ENCODE data around the gene NEUROD4. TPM values are rescaled to one million over a fixed set of nuclear protein-coding genes. Genes with fewer than 3 reads are reported as not detected.

The NEUROD4 gene
- total RNA-seq, 1 donor from 2014 or later = not detected

- TF ChIP-seq CTCF (conservative IDR thresholded peaks at IDR 0.05; ENCODE audit: low read depth, low read length) = no peak
- DNase-seq (ENCODE audit: low read depth) = peak; percentile 30
These were observed 4.8 kb downstream of the NEUROD4 start for GRCh38 chr12:55024575-55024974.

GRCh38 chr12:55025508-55025907, 5.7 kb downstream of the NEUROD4 start:
- no peak for DNase-seq (ENCODE audit: low read depth)
- no peak for TF ChIP-seq CTCF (conservative IDR thresholded peaks at IDR 0.05; ENCODE audit: low read depth, low read length)
- no peak overlapping the region for H3K4me3 ChIP-seq (ENCODE audit: low read depth, low read length)

More at GRCh38 chr12:55024575-55024974, 4.8 kb downstream of the NEUROD4 start:
- no peak overlapping the region for H3K4me3 ChIP-seq (ENCODE audit: low read depth, low read length)

GRCh38 chr12:55034218-55034617, 14.4 kb downstream of the NEUROD4 start:
- no peak for TF ChIP-seq CTCF (conservative IDR thresholded peaks at IDR 0.05; ENCODE audit: low read depth, low read length)
- DNase-seq (ENCODE audit: low read depth) = no peak

GRCh38 chr12:55036326-55037115, 16.7 kb downstream of the NEUROD4 start:
- TF ChIP-seq CTCF (conservative IDR thresholded peaks at IDR 0.05; ENCODE audit: low read depth, low read length) = no peak
- no peak for DNase-seq (ENCODE audit: low read depth)
- no peak overlapping the region for H3K4me3 ChIP-seq (ENCODE audit: low read depth, low read length)

More at GRCh38 chr12:55034218-55034617, 14.4 kb downstream of the NEUROD4 start:
- no peak overlapping the region for H3K4me3 ChIP-seq (ENCODE audit: low read depth, low read length)

GRCh38 chr12:55037351-55037987, 17.7 kb downstream of the NEUROD4 start:
- TF ChIP-seq CTCF (conservative IDR thresholded peaks at IDR 0.05; ENCODE audit: low read depth, low read length) = no peak
- no peak overlapping the region for H3K4me3 ChIP-seq (ENCODE audit: low read depth, low read length)
- DNase-seq (ENCODE audit: low read depth) = no peak

GRCh38 chr12:55039395-55040354, 19.9 kb downstream of the NEUROD4 start:
- no peak for DNase-seq (ENCODE audit: low read depth)
- H3K4me3 ChIP-seq (ENCODE audit: low read depth, low read length) = no peak overlapping the region
- TF ChIP-seq CTCF (conservative IDR thresholded peaks at IDR 0.05; ENCODE audit: low read depth, low read length) = no peak

Data from epithelial cell of proximal tubule (primary cell).